ENCODE data around the gene MMP27. TPM values are rescaled to one million over a fixed set of nuclear protein-coding genes. Genes with fewer than 3 reads are reported as not detected.

Gene MMP27
- not detected in 2 replicates for total RNA-seq

GRCh38 chr11:102705626-102706025, at the start of gene MMP27:
MMP27 (minus strand) TSS chr11:102705769; CDS start chr11:102705714, 55 bp downstream.

GRCh38 chr11:102724904-102725500, 19.4 kb upstream of the MMP27 start, which contains the start of gene MMP8:
MMP8 (minus strand) TSS chr11:102724954; CDS start chr11:102724855, 99 bp downstream.

Other genes with a start within 250 kb of the MMP27 start
- 0.76 and 1.6 TPM in 2 replicates for gene MMP7, start 175.0 kb downstream of the MMP27 start, total RNA-seq
- gene MMP20, start 80.4 kb downstream of the MMP27 start, total RNA-seq, result not detected in 2 replicates
- not detected in 2 replicates for gene MMP8, start 19.2 kb upstream of the MMP27 start, total RNA-seq
- gene MMP10, start 74.9 kb upstream of the MMP27 start, total RNA-seq, result 87.9 and 94.7 TPM in 2 replicates
- gene MMP1, start 92.4 kb upstream of the MMP27 start, total RNA-seq, result 562 and 4,071 TPM in 2 replicates
- not detected in 2 replicates for gene MMP3, start 137.8 kb upstream of the MMP27 start, total RNA-seq
- not detected in 2 replicates for gene MMP12, start 169.2 kb upstream of the MMP27 start, total RNA-seq
- not detected in 2 replicates for gene MMP13, start 250.0 kb upstream of the MMP27 start, total RNA-seq